Nephron progenitor cell (in vitro differentiated cells): ENCODE measurements around the gene WDR76.
"Not testable (repeated sequence)": the region's sequence is repeated elsewhere in the genome, so short reads cannot be mapped to it uniquely, and the experiment has no call there.

ENCODE experiments used
- DNase-seq: peaks from one replicate; pipeline ENCODE4 v3.0.0; 2021
- H3K27ac Mint-ChIP-seq: 2 replicates; pipeline ENCODE4 v1.8.0; 2021; ENCODE audit warnings: mild to moderate bottlenecking, moderate library complexity, mixed read lengths
- H3K27me3 Mint-ChIP-seq: 2 replicates; pipeline ENCODE4 v1.8.0; 2021; ENCODE audit warnings: mild to moderate bottlenecking, low read depth, mixed read lengths; ENCODE audit not compliant: poor library complexity
- H3K36me3 Mint-ChIP-seq: 2 replicates; pipeline ENCODE4 v1.8.0; 2021; ENCODE audit warnings: low read depth, mixed read lengths
- H3K4me1 Mint-ChIP-seq: 2 replicates; pipeline ENCODE4 v1.8.0; 2021; ENCODE audit warnings: mixed read lengths
- H3K4me3 Mint-ChIP-seq: 2 replicates; pipeline ENCODE4 v1.8.0; 2021; ENCODE audit warnings: mild to moderate bottlenecking, moderate library complexity, mixed read lengths
- H3K9me3 Mint-ChIP-seq: 2 replicates; pipeline ENCODE4 v1.8.0; 2021; ENCODE audit warnings: mild to moderate bottlenecking, moderate library complexity, mixed read lengths
- CTCF ChIP-seq: fragments of 200-600 bp; sonication (generic); IDR thresholded peaks from 2 replicates; pipeline ENCODE4 v1.5.0; 2021; ENCODE audit warnings: antibody characterized with exemption

WDR76 gene

DNA sequence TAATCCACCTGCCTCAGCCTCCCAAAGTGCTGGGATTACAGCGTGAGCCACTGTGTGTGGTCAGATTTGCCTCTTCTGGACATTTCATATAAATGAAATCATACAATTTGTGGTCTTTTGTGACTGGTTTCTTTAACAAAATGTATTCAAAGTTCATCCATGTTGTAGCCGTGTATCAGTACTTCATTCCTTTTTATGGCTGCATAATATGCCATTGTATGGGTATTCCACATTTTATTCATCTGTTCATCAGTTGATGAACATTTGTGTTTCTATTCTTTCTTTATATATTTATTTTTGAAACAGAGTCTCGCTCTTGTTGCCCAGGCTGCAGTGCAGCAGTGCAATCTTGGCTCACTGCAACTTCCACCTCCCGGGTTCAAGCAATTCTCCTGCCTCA is 25.8 kb downstream of the WDR76 start:
- Mint-ChIP-seq H3K27ac (no peak overlapping the region), H3K9me3 (no peaks in the 10 kb centered on the region), H3K36me3 (peaks cover 32% of the 10 kb centered on the region), H3K4me1 (no peaks in the 10 kb centered on the region), H3K27me3 (no peaks in the 10 kb centered on the region), H3K4me3 (no peak overlapping the region)
- no peak for DNase-seq
- no peak for TF ChIP-seq CTCF

GRCh38 chr15:43854801-43855200 is 28.0 kb downstream of the WDR76 start:
- no peak for TF ChIP-seq CTCF
- peaks cover 46% of the 10 kb centered on the region for H3K36me3 Mint-ChIP-seq
- no peak overlapping the region for H3K4me3 Mint-ChIP-seq
- H3K9me3 Mint-ChIP-seq = no peaks in the 10 kb centered on the region
- no peaks in the 10 kb centered on the region for H3K27me3 Mint-ChIP-seq
- no peak for DNase-seq
- no peak overlapping the region for H3K27ac Mint-ChIP-seq
- H3K4me1 Mint-ChIP-seq = no peaks in the 10 kb centered on the region

- TF ChIP-seq CTCF = no peak
- DNase-seq = no peak
- Mint-ChIP-seq H3K27me3 (no peaks in the 10 kb centered on the region), H3K4me1 (no peaks in the 10 kb centered on the region), H3K27ac (no peak overlapping the region), H3K4me3 (no peak overlapping the region), H3K9me3 (no peaks in the 10 kb centered on the region), H3K36me3 (peaks cover 20% of the 10 kb centered on the region)
Measured at GRCh38 chr15:43859546-43859945, 32.7 kb downstream of the WDR76 start.

- not testable (repeated sequence) for DNase-seq, H3K4me1 Mint-ChIP-seq, H3K27ac Mint-ChIP-seq, H3K4me3 Mint-ChIP-seq, H3K27me3 Mint-ChIP-seq, H3K9me3 Mint-ChIP-seq
- H3K36me3 Mint-ChIP-seq = peaks cover 13% of the 10 kb centered on the region
Measured at GRCh38 chr15:43866636-43867035, 39.8 kb downstream of the WDR76 start.

GRCh38 chr15:43867096-43867495 is 40.3 kb downstream of the WDR76 start:
- Mint-ChIP-seq H3K4me3 (no peak overlapping the region), H3K4me1 (no peaks in the 10 kb centered on the region), H3K27ac (no peak overlapping the region), H3K9me3 (no peaks in the 10 kb centered on the region), H3K27me3 (no peaks in the 10 kb centered on the region), H3K36me3 (peaks cover 13% of the 10 kb centered on the region)
- no peak for TF ChIP-seq CTCF
- no peak for DNase-seq

DNA sequence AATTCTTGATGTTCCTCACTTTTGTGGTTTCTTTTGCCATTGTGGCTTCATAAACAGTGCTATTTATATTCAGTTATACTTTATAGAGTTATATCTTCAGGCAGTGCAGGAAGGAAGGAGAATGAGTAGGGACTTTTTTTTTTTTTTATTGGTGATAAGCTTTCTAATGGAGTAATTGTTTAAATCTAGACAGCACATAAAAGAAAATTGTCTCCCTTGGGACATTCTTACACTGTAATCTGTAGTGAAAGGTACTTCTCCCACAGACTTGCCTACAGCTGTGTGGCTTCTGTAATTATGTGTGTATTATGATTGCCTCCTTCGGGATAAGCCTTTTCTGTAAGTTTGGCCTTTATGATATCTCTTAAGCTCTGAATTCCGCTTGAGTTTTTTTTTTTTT is 41.6 kb downstream of the WDR76 start:
- no peaks in the 10 kb centered on the region for H3K27me3 Mint-ChIP-seq
- H3K4me1 Mint-ChIP-seq = no peaks in the 10 kb centered on the region
- H3K9me3 Mint-ChIP-seq = no peaks in the 10 kb centered on the region
- no peak for TF ChIP-seq CTCF
- peaks cover 10% of the 10 kb centered on the region for H3K36me3 Mint-ChIP-seq
- no peak for DNase-seq
- no peak overlapping the region for H3K4me3 Mint-ChIP-seq
- no peak overlapping the region for H3K27ac Mint-ChIP-seq

GRCh38 chr15:43871835-43872234 is 45.0 kb downstream of the WDR76 start:
- Mint-ChIP-seq H3K9me3 (no peaks in the 10 kb centered on the region), H3K36me3 (no peaks in the 10 kb centered on the region), H3K27me3 (no peaks in the 10 kb centered on the region), H3K4me3 (no peak overlapping the region), H3K4me1 (no peaks in the 10 kb centered on the region), H3K27ac (no peak overlapping the region)
- no peak for DNase-seq
- no peak for TF ChIP-seq CTCF
